GM12874 (cell line): ENCODE data around the gene SIT1.
A peak's percentile ranks its signal among the peaks of the same experiment; 100 is the strongest.

Source experiments
- CTCF ChIP-seq: IDR thresholded peaks from 2 replicates; pipeline ENCODE4 v1.5.1; 2011; ENCODE audit warnings: low read depth, mild to moderate bottlenecking, control low read depth, low read length, moderate library complexity; ENCODE audit not compliant: insufficient read depth

Gene SIT1

GRCh38 chr9:35657546-35658136 lies 6.9 kb upstream of the SIT1 start, which contains the start of gene RMRP:
Gene RMRP (minus strand): TSS chr9:35658019.
- 0 out of 2 replicates have a peak, but pooled peaks have one; percentile 15 for TF ChIP-seq CTCF

- no peak for TF ChIP-seq CTCF
Measured at GRCh38 chr9:35656831-35657545, 6.3 kb upstream of the SIT1 start.

- TF ChIP-seq CTCF = no peak
Measured at GRCh38 chr9:35656348-35656747, 5.6 kb upstream of the SIT1 start.

- TF ChIP-seq CTCF = no peak
Measured at GRCh38 chr9:35653611-35654010, 2.9 kb upstream of the SIT1 start.

GRCh38 chr9:35652829-35653209 lies 2.1 kb upstream of the SIT1 start:
- no peak for TF ChIP-seq CTCF

GRCh38 chr9:35651956-35652828 lies 1.5 kb upstream of the SIT1 start:
- TF ChIP-seq CTCF = no peak
